Peyer's patch (tissue), 4 donors: ENCODE measurements around the gene ZNF304. TPM values are rescaled to one million over a fixed set of nuclear protein-coding genes. Genes with fewer than 3 reads are reported as not detected.
A peak's percentile ranks its signal among the peaks of the same experiment; 100 is the strongest.

ENCODE experiments used
- DNase-seq, 3 donors: peaks; one replicate each; pipeline ENCODE4 v3.0.0-alpha.2; 2017 to 2019
- H3K27ac ChIP-seq, 4 donors: fragments of 200-600 bp; sonication (generic); one replicate each; pipeline ENCODE4 v1.5.1; 2016 to 2019
- H3K27me3 ChIP-seq, 2 donors: fragments of 200-600 bp; sonication (generic); one replicate each; pipeline ENCODE4 v1.5.1; 2019
- H3K36me3 ChIP-seq, 3 donors: fragments of 200-600 bp; sonication (generic); one replicate each; pipeline ENCODE4 v1.5.1; 2016 to 2019
- H3K4me1 ChIP-seq, 4 donors: fragments of 200-600 bp; sonication (generic); one replicate each; pipeline ENCODE4 v1.5.1; 2016 to 2019
- H3K4me3 ChIP-seq, 4 donors: fragments of 200-600 bp; sonication (generic); 1 replicate in 3 of 4; 2 replicates in 1 of 4; pipeline ENCODE4 v1.5.1; 2016 to 2019; ENCODE audit warnings: mild to moderate bottlenecking in 1 of 4
- H3K9me3 ChIP-seq, 4 donors: fragments of 200-600 bp; sonication (generic); one replicate each; pipeline ENCODE4 v1.5.1; 2016 to 2019; ENCODE audit warnings: mild to moderate bottlenecking in 1 of 4
- CTCF ChIP-seq, 6 experiments: fragments of 450-650 bp in 4 of 6; fragments of 200-600 bp in 2 of 6; sonication (generic) in 1 of 6; IDR thresholded peaks; one replicate each; pipeline ENCODE4 v1.5.1; 2017 to 2019; ENCODE audit warnings: antibody characterized with exemption in 6 of 6, mild to moderate bottlenecking in 3 of 6, moderate library complexity in 1 of 6
- POLR2A ChIP-seq, 2 donors: fragments of 450-650 bp; IDR thresholded peaks; one replicate each; pipeline ENCODE4 v1.5.1; 2017; ENCODE audit warnings: antibody characterized with exemption in 2 of 2, mild to moderate bottlenecking in 2 of 2, moderate library complexity in 2 of 2
- total RNA-seq, 4 donors: library from RNA; depleted of rRNA; stranded (reverse); fragments of >200 nt; gene quantifications; one replicate each; pipeline ENCODE4 v1.1.0, GENCODE V29; 2016

The ZNF304 gene
- total RNA-seq, 4 donors from 2014 or later = 2.1 to 10.7 (median 3.7) TPM

- peak; percentile 96 to 98 (median 96) for DNase-seq
- peaks cover 3 to 17% (median 8%) of the 10 kb centered on the region in 4 donors for H3K4me1 ChIP-seq
- no peak for TF ChIP-seq CTCF (IDR thresholded peaks at IDR 0.05)
- TF ChIP-seq POLR2A (IDR thresholded peaks at IDR 0.05) = peak; percentile 27 to 38
- H3K27ac ChIP-seq = peak within 1 kb of the TSS; percentile 77 to 83 (median 80)
- no peaks in the 10 kb centered on the region for H3K27me3 ChIP-seq
- peak within 1 kb of the TSS; percentile 66 to 79 (median 74) for H3K4me3 ChIP-seq
- H3K9me3 ChIP-seq = peaks cover 0 to 3% (median 0%) of the 10 kb centered on the region in 4 donors
- H3K36me3 ChIP-seq = peaks cover 0 to 27% (median 5%) of the 10 kb centered on the region in 3 donors
Observed at GRCh38 chr19:57320180-57321084, 30.6 kb upstream of the ZNF304 start, which contains the start of gene ZNF543. Gene ZNF543 (plus strand): TSS chr19:57320472. CDS start chr19:57320854, 382 bp downstream.

GRCh38 chr19:57321116-57321515 is 30.0 kb upstream of the ZNF304 start:
- Histone ChIP-seq H3K27me3 (no peaks in the 10 kb centered on the region), H3K9me3 (peaks cover 0 to 10% (median 2%) of the 10 kb centered on the region in 4 donors), H3K4me3 (peak overlapping the region; percentile 66 to 79 (median 74)), H3K27ac (peak overlapping the region; percentile 77 to 83 (median 80)), H3K4me1 (peaks cover 3 to 17% (median 8%) of the 10 kb centered on the region in 4 donors), H3K36me3 (peaks cover 0 to 34% (median 5%) of the 10 kb centered on the region in 3 donors)
- TF ChIP-seq CTCF (IDR thresholded peaks at IDR 0.05) (no peak), POLR2A (IDR thresholded peaks at IDR 0.05) (no peak)
- no peak for DNase-seq

- peaks cover 0 to 40% (median 5%) of the 10 kb centered on the region in 3 donors for H3K36me3 ChIP-seq
- H3K4me1 ChIP-seq = peaks cover 3 to 17% (median 8%) of the 10 kb centered on the region in 4 donors
- peaks cover 0 to 15% (median 2%) of the 10 kb centered on the region in 4 donors for H3K9me3 ChIP-seq
- no peak for DNase-seq
- TF ChIP-seq POLR2A (IDR thresholded peaks at IDR 0.05) (no peak), CTCF (IDR thresholded peaks at IDR 0.05) (no peak)
- no peak overlapping the region for H3K27ac ChIP-seq
- H3K4me3 ChIP-seq = peak overlapping the region in 1 of 4 donors; percentile 69
- H3K27me3 ChIP-seq = no peaks in the 10 kb centered on the region
Observed at GRCh38 chr19:57321751-57322150, 29.3 kb upstream of the ZNF304 start.

GRCh38 chr19:57324992-57325391 is 26.1 kb upstream of the ZNF304 start:
- no peak overlapping the region for H3K27ac ChIP-seq
- no peak for TF ChIP-seq CTCF (IDR thresholded peaks at IDR 0.05)
- TF ChIP-seq POLR2A (IDR thresholded peaks at IDR 0.05) = no peak
- no peak overlapping the region for H3K4me3 ChIP-seq
- H3K9me3 ChIP-seq = peaks cover 0 to 31% (median 9%) of the 10 kb centered on the region in 4 donors
- H3K27me3 ChIP-seq = no peaks in the 10 kb centered on the region
- DNase-seq = no peak
- peaks cover 3 to 17% (median 8%) of the 10 kb centered on the region in 4 donors for H3K4me1 ChIP-seq
- peaks cover 0 to 67% (median 5%) of the 10 kb centered on the region in 3 donors for H3K36me3 ChIP-seq

GRCh38 chr19:57327993-57328392 is 23.1 kb upstream of the ZNF304 start:
- H3K4me3 ChIP-seq = no peak overlapping the region
- peaks cover 0 to 27% (median 9%) of the 10 kb centered on the region in 4 donors for H3K9me3 ChIP-seq
- no peak for DNase-seq
- TF ChIP-seq CTCF (IDR thresholded peaks at IDR 0.05) (no peak), POLR2A (IDR thresholded peaks at IDR 0.05) (no peak)
- H3K27ac ChIP-seq = no peak overlapping the region
- H3K4me1 ChIP-seq = no peaks in the 10 kb centered on the region
- no peaks in the 10 kb centered on the region for H3K27me3 ChIP-seq
- H3K36me3 ChIP-seq = peaks cover 0 to 64% (median 5%) of the 10 kb centered on the region in 3 donors
